Neural progenitor cell (in vitro differentiated cells): ENCODE results near the gene LRRC27.

Experiments
- CTCF ChIP-seq: fragments of 200-600 bp; sonication (generic); IDR thresholded peaks from 2 replicates; pipeline ENCODE4 v1.5.1; 2017; ENCODE audit warnings: antibody characterized with exemption, mild to moderate bottlenecking
- EZH2 ChIP-seq: fragments of 200-600 bp; sonication (generic); IDR thresholded peaks from 2 replicates; pipeline ENCODE4 v1.6.1; 2017; ENCODE audit warnings: antibody characterized with exemption, mild to moderate bottlenecking, moderate library complexity
- EZH2phosphoT487 ChIP-seq: fragments of 200-600 bp; sonication (generic); IDR thresholded peaks from 2 replicates; pipeline ENCODE4 v1.6.1; 2017; ENCODE audit warnings: antibody characterized with exemption

GRCh38 chr10:132302421-132303310 is 29.3 kb upstream of the LRRC27 start:
- no peak for TF ChIP-seq CTCF
- TF ChIP-seq EZH2 = no peak
- no peak for TF ChIP-seq EZH2phosphoT487
